MG63 (cell line): ENCODE data around the gene ING1. TPM values are rescaled to one million over a fixed set of nuclear protein-coding genes. Genes with fewer than 3 reads are reported as not detected.
"Not testable (repeated sequence)": the region's sequence is repeated elsewhere in the genome, so short reads cannot be mapped to it uniquely, and the experiment has no call there.

ENCODE experiments used
- DNase-seq: peaks from one replicate; pipeline ENCODE4 v3.0.0-alpha.2; 2020
- H3K27me3 ChIP-seq: fragments of 250-450 bp; sonication (Bioruptor Pico); 2 replicates; pipeline ENCODE4 v1.5.1; 2020; ENCODE audit warnings: mild to moderate bottlenecking, moderate library complexity
- H3K36me3 ChIP-seq: fragments of 250-450 bp; sonication (Bioruptor Pico); 2 replicates; pipeline ENCODE4 v1.5.1; 2020; ENCODE audit warnings: mild to moderate bottlenecking, moderate library complexity
- H3K4me3 ChIP-seq: fragments of 250-450 bp; sonication (Bioruptor Pico); 2 replicates; pipeline ENCODE4 v1.5.1; 2020; ENCODE audit warnings: mild to moderate bottlenecking, moderate library complexity
- H3K9me3 ChIP-seq: fragments of 250-450 bp; sonication (Bioruptor Pico); 2 replicates; pipeline ENCODE4 v1.5.1; 2020; ENCODE audit warnings: mild to moderate bottlenecking, moderate library complexity
- total RNA-seq: library from RNA; depleted of rRNA; stranded (reverse); fragments of >200 nt; shearing (Covaris generic); gene quantifications from 2 replicates; pipeline ENCODE4 v1.2.3, GENCODE V29; 2014; ENCODE audit warnings: low replicate concordance; rRNA removed

Gene ING1, protein sequence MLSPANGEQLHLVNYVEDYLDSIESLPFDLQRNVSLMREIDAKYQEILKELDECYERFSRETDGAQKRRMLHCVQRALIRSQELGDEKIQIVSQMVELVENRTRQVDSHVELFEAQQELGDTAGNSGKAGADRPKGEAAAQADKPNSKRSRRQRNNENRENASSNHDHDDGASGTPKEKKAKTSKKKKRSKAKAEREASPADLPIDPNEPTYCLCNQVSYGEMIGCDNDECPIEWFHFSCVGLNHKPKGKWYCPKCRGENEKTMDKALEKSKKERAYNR
- total RNA-seq, result 5.2 and 14.7 TPM in 2 replicates

DNA sequence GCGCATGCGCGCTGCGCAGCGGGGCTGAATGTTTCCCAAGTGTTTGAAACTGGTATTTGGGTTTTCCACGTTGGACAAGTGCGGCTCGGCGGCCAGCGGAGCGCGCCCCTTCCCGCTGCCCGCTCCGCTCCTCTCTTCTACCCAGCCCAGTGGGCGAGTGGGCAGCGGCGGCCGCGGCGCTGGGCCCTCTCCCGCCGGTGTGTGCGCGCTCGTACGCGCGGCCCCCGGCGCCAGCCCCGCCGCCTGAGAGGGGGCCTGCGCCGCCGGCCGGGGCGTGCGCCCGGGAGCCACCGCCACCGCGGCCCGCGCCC, at the start of gene ING1:
TSS of gene ING1 (plus strand) at position 59 of the 311 bp plus-strand sequence. CDS start 450 bp downstream, outside the sequence.
- H3K36me3 ChIP-seq, result peaks cover 2% of the 10 kb centered on the region; the same call in 1 of the 2 replicates
- no peaks in the 10 kb centered on the region for H3K9me3 ChIP-seq
- H3K4me3 ChIP-seq, result peak within 1 kb of the TSS; percentile 85
- no peak for DNase-seq
- H3K27me3 ChIP-seq, result no peaks in the 10 kb centered on the region

DNA sequence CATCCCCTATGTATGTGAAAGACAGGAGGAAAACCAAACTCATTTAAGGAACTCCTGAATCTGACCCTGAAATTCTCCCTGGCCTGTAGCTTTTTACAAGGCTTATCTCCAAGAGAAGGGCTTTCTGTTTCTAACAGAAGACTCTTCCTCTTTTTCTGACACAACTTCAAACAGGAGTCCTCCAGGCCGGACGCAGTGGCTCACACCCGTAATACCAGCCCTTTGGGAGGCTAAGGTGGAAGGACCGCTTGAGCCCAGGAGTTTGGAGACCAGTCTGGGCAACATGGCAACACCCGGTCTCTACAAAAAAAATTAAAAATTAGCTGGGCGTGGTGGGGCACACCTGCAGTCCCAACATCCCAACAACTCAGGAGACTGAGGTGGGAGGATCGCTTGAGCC, 49.5 kb upstream of the ING1 start:
- H3K36me3 ChIP-seq, result peaks cover 91% of the 10 kb centered on the region
- DNase-seq, result no peak
- H3K4me3 ChIP-seq, result no peak overlapping the region
- no peaks in the 10 kb centered on the region for H3K27me3 ChIP-seq
- H3K9me3 ChIP-seq, result peaks cover 7% of the 10 kb centered on the region

DNA sequence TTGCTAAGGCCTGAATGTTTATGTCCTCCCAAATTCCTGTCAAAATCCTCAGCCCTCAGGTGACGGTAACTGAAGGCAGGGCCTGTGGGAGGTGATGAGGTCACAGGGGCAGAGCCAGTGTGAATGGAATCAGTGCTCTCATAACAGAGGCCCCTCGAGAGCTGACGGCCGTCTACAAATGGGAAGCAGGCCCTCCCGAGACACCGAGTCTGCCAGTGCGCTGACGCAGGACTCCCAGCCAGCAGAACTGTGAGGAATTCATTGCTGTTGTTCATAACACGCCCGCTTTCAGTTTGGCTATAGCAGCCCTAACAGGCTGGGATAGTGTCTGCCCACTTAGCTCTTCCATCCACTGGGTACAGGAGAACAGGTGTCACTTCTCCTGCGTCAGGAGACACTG, 48.8 kb upstream of the ING1 start:
- Histone ChIP-seq H3K9me3 (peaks cover 7% of the 10 kb centered on the region), H3K4me3 (no peak overlapping the region), H3K36me3 (peaks cover 93% of the 10 kb centered on the region), H3K27me3 (no peaks in the 10 kb centered on the region)
- DNase-seq, result no peak

DNA sequence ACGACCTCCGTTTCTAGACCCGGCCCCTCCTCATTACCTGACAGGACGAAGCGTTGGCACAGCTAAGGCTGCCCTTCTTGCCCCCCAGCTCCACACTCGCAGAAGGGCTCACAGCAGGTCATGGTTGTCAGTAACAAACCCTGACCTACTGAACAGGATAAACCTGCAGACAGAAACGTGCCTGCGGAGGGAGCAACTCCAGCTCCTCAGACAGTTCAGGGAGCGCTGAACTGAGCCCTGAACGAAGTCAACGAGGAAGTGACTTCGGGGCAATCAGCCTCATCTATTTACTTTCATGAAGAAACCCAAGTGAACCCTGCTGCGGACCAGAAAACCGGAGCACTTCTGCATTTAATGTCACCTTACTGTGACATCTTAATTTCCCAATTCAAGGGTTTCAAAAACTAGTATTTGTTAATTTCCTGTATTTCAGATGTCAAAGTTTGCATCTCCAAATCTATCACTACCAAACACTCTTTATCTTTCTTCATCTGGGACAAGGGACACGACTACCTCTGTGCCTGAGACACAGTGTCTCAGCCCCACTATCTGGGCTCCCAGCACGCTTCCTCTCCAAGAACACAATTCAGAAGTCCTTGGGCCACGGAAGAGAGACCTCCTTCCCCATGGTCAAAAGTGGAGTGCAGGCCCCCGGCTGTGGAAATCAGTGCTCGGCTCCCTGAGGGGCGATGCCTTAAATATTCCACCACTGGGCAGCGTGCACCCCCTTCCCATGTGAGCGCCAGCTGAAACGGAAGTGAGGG, 47.8 kb upstream of the ING1 start:
- DNase-seq, result no peak
- peaks cover 4% of the 10 kb centered on the region; the same call in 1 of the 2 replicates for H3K9me3 ChIP-seq
- H3K27me3 ChIP-seq, result no peaks in the 10 kb centered on the region
- H3K4me3 ChIP-seq, result no peak overlapping the region
- peaks cover 93% of the 10 kb centered on the region for H3K36me3 ChIP-seq

DNA sequence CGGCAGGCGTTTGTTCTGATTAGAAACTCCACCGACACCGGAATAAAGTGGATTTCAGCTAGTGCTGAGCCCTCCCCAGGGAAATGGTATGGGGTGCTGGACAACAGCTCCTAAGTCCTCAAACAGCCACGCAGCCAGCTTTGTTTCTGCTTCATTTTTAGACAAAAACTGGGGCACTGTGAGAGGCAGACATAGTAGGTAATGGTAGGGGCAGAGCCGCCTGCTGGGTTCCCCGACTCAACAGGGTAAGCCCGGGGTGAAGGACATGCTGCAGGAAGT, 47.3 kb upstream of the ING1 start:
- Histone ChIP-seq H3K4me3 (no peak overlapping the region), H3K9me3 (no peaks in the 10 kb centered on the region; the same call in 1 of the 2 replicates), H3K27me3 (no peaks in the 10 kb centered on the region), H3K36me3 (peaks cover 87% of the 10 kb centered on the region)
- no peak for DNase-seq

DNA sequence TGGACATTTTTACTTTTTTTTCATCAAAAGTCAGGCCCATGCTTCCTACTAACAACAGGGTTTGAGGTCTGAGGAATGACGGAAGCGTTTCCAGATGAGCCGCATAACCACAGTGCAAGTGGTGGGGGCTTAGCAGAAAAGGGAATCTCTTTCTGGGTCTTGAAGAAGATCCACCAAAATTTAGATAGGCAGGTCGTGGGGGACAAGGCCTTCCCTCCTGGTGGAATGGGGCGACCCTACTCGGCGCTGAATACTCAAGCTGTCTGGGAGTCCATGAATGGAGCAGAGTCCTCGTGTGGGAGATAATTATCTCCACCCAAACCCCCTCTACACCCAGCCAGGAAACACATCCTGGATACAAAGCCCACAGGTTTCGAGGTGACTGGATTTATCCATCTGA, 44.5 kb upstream of the ING1 start:
- no peak overlapping the region for H3K4me3 ChIP-seq
- no peaks in the 10 kb centered on the region for H3K9me3 ChIP-seq
- no peaks in the 10 kb centered on the region for H3K27me3 ChIP-seq
- H3K36me3 ChIP-seq, result peaks cover 69% of the 10 kb centered on the region
- no peak for DNase-seq

DNA sequence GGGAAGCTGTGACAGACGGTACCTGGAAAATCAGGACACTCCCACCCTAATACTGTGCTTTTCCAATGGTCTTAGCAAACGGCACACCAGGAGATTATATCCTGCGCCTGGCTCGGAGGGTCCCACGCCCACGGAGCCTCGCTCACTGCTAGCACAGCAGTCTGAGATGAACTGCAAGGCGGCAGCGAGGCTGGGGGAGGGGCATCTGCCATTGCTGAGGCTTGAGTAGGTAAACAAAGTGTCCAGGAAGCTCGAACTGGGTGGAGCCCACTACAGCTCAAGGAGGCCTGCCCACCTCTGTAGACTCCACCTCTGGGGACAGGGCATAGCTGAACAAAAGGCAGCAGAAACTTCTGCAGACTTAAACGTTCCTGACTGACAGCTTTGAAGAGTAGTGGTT, 43.7 kb upstream of the ING1 start:
- H3K27me3 ChIP-seq, DNase-seq, H3K4me3 ChIP-seq, H3K9me3 ChIP-seq: not testable (repeated sequence)
- peaks cover 68% of the 10 kb centered on the region for H3K36me3 ChIP-seq

DNA sequence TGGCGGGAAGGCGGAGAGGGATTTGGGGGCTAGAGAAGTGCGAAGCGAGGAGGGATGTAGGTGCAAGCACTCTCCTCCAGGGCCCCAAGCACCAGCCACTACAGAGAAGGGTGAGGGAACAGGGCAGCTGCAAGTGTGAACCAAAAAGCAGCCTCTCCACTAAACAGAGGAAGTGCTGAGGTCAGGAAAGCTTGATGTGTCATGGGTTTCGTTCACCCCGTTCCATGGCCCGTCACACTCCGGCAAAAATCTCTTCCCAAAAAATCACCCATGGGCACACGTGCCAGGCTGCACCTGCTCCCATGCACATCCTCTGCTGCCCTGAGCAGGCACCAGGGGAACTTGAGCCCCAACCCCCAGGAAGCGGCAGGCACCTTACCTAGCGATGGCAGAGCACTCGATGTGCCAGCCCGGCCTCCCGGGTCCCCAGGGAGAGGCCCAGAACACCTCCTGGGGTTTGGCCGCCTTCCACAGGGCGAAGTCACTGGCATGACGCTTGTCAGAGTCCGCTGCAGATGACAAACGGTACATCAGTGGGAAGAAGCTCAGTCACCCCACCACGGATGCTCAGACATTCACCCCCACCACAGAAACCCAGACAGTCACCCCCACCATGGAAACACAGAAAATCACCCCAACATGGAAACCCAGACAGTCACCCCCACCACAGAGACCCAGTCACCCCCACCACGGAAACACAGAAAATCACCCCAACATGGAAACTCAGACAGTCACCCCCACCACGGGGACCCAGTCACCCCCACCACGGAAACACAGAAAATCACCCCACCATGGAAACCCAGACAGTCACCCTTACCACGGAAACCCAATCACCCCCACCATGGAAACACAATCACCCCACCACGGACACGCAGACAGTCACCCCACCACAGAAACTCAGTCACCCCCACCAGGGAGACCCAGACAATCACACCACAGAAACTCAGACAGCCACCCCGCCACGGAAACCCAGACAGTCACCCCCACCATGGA, 36.6 kb upstream of the ING1 start:
- H3K27me3 ChIP-seq, result no peaks in the 10 kb centered on the region
- H3K9me3 ChIP-seq, result no peaks in the 10 kb centered on the region
- H3K36me3 ChIP-seq, result peaks cover 62% of the 10 kb centered on the region
- no peak for DNase-seq
- H3K4me3 ChIP-seq, result no peak overlapping the region

DNA sequence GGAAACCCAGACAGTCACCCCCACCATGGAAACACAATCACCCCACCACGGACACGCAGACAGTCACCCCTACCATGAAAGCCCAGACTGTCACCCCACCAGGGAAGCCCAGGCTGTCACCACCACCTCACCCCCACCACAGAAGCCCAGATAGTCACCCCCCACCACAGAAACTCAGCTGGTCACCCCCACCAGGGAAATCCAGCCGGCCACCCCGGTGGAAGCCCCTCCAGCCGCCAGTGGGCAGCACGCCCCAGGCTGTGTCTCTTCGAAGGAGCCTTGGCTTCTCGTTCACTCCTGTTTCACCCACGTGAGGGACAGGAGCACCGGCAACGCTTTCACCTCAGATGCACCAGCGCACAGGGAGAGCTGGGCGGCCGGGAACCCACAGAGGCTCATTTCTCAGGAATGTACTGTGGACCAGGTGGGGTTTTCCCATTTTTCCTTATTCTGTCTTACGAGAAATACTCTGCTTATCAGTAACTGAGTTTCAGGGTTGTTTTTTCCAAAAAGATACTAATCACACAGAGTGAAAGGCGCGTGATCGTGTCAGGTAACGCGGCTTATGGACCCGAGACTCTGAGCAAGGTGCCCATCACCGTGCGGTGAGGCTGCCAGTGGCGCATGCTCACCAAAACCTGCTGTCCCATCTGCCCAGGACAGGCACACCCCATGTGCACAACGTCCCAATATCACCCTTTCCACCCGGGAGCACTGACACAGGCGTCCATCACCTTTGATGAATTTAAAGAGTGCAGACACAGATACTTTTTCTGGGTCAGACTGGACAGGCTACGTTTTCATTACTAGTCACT, 35.6 kb upstream of the ING1 start:
- Histone ChIP-seq H3K36me3 (peaks cover 65% of the 10 kb centered on the region), H3K27me3 (no peaks in the 10 kb centered on the region), H3K9me3 (no peaks in the 10 kb centered on the region), H3K4me3 (no peak overlapping the region)
- DNase-seq, result no peak

DNA sequence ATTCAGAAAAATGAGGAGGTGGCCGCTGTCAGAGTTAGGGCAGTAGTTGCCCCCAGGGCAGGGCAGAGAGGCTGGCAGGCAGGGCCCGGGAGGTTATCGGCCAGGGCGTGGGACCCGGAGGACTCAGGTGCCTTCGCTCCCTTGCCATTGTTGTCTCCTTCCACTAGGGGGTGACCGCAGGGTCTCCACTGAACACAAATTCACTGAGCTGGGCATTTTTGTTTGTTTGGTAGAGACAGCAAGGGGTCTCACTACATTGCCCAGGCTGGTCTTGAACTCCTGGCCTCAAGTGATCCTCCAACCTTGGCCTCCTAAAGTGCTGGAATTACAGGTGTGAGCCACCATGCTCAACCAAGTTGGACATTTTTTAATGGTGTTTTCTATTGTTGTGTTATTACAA, 32.6 kb upstream of the ING1 start:
- no peak for DNase-seq
- H3K4me3 ChIP-seq, result no peak overlapping the region
- peaks cover 79% of the 10 kb centered on the region for H3K36me3 ChIP-seq
- H3K9me3 ChIP-seq, result no peaks in the 10 kb centered on the region
- H3K27me3 ChIP-seq, result no peaks in the 10 kb centered on the region

DNA sequence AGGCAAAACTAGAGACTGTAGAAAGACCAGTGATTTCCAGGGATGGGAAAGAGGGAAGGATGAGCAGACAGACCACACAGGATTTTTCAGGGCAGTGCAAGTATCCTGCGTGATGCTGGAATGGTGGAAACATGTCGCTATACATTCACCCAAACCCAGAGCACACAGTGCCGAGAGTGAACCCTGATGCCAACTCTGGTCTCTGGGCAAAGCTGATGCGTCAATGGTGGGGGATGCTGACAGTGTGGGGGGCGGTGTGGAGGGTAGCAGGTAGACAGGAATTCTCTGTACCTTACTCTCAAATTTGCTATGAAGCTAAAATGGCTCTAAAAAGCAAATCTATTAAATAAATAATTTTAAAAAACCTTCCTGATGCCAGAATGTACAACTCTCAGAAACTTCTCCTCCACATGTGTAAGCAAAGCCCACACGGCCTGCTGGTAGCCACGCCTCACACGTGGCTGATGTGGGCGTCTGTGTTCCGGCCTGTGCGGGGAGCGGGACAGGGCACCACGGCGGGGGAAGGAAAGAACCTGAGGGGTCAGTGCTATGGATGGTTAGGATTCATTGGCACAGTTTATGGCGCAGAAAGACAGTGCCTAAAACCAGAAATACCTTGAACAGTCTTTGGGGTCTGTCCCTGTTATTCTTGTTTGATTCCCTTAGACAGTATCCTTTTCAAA, 31.5 kb upstream of the ING1 start:
- no peak for DNase-seq
- Histone ChIP-seq H3K27me3 (no peaks in the 10 kb centered on the region), H3K4me3 (no peak overlapping the region), H3K9me3 (no peaks in the 10 kb centered on the region), H3K36me3 (peaks cover 73% of the 10 kb centered on the region)

DNA sequence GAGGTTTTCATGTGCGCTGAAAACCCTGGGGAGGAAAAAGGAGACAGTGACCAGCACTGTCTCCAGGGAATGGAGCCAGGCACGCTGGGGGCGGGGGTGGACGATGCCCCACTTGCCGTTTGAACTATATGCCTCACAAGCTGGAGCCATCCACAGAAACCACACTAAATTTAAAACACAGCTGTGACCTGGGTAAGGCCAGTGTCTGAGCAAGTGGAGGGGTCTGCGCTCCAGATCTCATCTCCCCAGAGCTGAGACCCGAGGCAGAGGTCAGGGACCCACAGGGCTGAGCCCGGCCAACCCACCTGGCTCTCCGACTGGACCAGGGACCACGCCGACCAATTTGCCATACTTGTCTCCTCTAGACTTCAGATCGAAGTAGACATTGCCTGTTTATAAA, 30.8 kb upstream of the ING1 start:
- H3K27me3 ChIP-seq, result no peaks in the 10 kb centered on the region
- H3K9me3 ChIP-seq, result no peaks in the 10 kb centered on the region
- H3K4me3 ChIP-seq, result no peak overlapping the region
- DNase-seq, result no peak
- peaks cover 77% of the 10 kb centered on the region for H3K36me3 ChIP-seq

DNA sequence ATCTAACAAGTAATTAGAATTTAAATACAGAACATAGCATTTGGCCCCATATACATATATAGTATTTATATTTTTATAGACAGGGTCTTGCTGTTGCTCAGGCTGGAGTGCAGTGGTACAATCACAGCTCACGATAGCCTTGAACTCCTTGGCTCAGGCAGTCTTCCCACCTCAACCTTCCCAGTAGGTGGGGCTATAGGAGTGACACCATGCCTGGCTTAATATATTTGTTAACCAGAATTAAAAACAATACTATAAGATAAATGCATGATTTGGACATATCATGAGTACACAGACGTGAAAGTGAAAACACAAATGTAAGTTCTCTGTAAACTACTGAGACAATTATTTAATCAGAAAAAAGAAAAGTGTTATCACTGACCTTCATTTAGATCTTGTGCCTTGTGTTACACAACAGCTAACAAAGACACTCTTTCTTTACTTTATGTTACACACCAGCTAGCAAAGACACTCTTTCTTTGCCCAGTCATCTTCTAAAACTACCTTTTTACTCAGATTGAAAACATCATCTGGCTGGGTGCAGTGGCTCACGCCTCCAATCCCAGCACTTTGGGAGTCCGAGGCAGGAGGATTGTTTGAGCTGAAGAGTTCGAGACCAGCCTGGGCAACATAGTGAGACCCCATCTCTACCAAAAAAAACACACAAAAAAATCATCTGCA, 30.2 kb upstream of the ING1 start:
- H3K4me3 ChIP-seq, result no peak overlapping the region

DNA sequence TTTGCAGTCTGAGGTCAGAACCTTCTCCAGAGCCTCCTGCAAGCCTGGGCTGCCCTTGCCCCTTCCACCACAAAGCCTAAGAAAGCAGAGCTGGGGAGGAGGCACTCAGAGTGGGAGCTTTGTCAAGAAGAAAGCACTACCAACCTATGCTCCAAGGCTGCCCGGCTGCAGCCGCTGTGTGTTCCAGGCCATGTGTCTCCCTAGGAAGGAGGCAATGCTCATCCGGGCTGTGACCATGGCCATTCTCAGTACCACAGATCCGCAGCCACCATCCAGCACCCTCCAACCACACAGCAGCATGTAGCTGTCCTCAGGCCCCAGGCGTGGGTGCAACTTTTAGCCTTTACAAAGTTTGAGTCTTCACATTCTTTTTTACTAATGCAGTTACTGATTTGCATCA, 29.6 kb upstream of the ING1 start:
- Histone ChIP-seq H3K36me3 (peaks cover 76% of the 10 kb centered on the region), H3K9me3 (no peaks in the 10 kb centered on the region), H3K27me3 (no peaks in the 10 kb centered on the region), H3K4me3 (no peak overlapping the region)
- no peak for DNase-seq

More for the DNA sequence above, 30.2 kb upstream of the ING1 start:
- Histone ChIP-seq H3K9me3 (no peaks in the 10 kb centered on the region), H3K36me3 (peaks cover 76% of the 10 kb centered on the region), H3K27me3 (no peaks in the 10 kb centered on the region)
- no peak for DNase-seq

DNA sequence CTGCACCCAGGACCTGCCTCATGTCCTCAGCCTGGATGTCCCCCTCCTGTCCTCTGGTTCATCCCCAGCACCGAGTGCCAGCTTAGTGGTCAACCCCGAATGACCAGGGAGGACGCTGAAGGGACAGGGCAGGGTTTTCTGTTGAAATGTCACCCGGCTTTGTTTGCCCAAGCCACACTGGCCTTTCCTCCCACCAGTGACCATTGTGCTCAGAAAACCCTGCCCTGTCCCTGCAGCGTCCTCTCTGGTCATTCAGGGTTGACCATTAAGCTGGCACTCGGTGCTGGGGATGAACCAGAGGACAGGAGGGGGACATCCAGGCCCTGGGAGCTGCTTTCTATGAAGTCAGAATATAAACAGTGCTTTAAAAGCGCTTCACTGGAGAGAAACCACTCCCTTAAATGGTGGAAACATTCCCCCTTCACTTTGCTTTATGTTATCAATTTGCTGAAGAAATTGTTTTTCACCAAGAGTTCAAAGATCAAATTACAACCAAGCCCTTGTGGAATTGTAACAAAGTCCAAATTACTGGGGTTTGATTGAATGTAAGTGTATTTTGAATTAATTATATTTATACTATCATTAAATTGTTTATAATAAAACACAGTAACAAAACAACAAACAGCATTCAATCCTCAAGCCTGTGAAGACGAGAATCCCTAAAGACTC, 29.0 kb upstream of the ING1 start:
- Histone ChIP-seq H3K27me3 (no peaks in the 10 kb centered on the region), H3K9me3 (no peaks in the 10 kb centered on the region), H3K36me3 (peaks cover 77% of the 10 kb centered on the region), H3K4me3 (no peak overlapping the region)
- DNase-seq, result no peak
